ENCODE results near the gene ZFHX2. TPM values are rescaled to one million over a fixed set of nuclear protein-coding genes. Genes with fewer than 3 reads are reported as not detected.

ZFHX2 gene
- total and polyA plus RNA-seq, 2 of the 4 experiments (the other 2 are of a cell fraction) = 0.18 to 0.53 TPM

GRCh38 chr14:23572836-23573235 lies 21.3 kb upstream of the ZFHX2 start:
- CTCF ChIA-PET = no interaction called here
- Histone ChIP-seq H3K9me1 (ENCODE audit: insufficient read depth, low read length) (no peaks in the 10 kb centered on the region), H3K9ac (ENCODE audit: low read depth, low read length) (no peak overlapping the region), H2AK9ac (replicated peaks; ENCODE audit: low read depth, low read length, poor library complexity) (no peak overlapping the region), H2BK5ac (ENCODE audit: low read depth, low read length, poor library complexity, severe bottlenecking) (no peak overlapping the region), H2AK5ac (ENCODE audit: low read depth, low read length) (no peak overlapping the region), H3K79me1 (ENCODE audit: low read depth in 1 of 2, low read length in 2 of 2) (no peaks in the 10 kb centered on the region), H3K36me3 (ENCODE audit: control insufficient read depth, insufficient read depth, low read length) (no peaks in the 10 kb centered on the region), H3K4me3 (ENCODE audit: insufficient read depth, low read depth, low read length) (no peak overlapping the region), H2BK120ac (ENCODE audit: low read depth, low read length) (no peak overlapping the region), H3K4ac (ENCODE audit: low read depth, low read length) (no peak overlapping the region), H3K27me3 (ENCODE audit: control insufficient read depth, insufficient read depth, low read length) (peaks cover 67% of the 10 kb centered on the region), H2BK20ac (ENCODE audit: low read depth, low read length) (no peak overlapping the region), H3K14ac (replicated peaks; ENCODE audit: low read depth, low read length) (no peak overlapping the region), H3K56ac (ENCODE audit: extremely low read depth, insufficient read depth, low read length) (no peak overlapping the region), H3K27ac (ENCODE audit: insufficient read depth, low read length) (no peak overlapping the region), H3K4me1 (ENCODE audit: control insufficient read depth, insufficient read depth, low read length) (no peaks in the 10 kb centered on the region), H2BK15ac (ENCODE audit: low read depth, low read length) (no peak overlapping the region), H3K23ac (ENCODE audit: low read depth, low read length) (no peak overlapping the region), H3K4me2 (ENCODE audit: low read depth, low read length) (no peak overlapping the region), H4K20me1 (ENCODE audit: insufficient read depth, low read length) (no peaks in the 10 kb centered on the region; the same call in 1 of the 2 replicates), H4K91ac (ENCODE audit: insufficient read depth, low read depth, low read length) (no peak overlapping the region), H3K9me3 (ENCODE audit: control insufficient read depth, insufficient read depth, low read length) (no peaks in the 10 kb centered on the region; the same call in 1 of the 2 replicates), H4K5ac (ENCODE audit: low read depth, low read length) (no peak overlapping the region), H3K18ac (ENCODE audit: low read depth, low read length) (no peak overlapping the region), H4K8ac (ENCODE audit: low read depth in 2 of 2, low read length in 2 of 2) (no peak overlapping the region), H2AFZ (replicated peaks; ENCODE audit: low read length, poor library complexity) (no peak overlapping the region)
- TF ChIP-seq MAZ (IDR thresholded peaks at IDR 0.05; ENCODE audit: borderline replicate concordance, low read depth, low read length) = no peak
- TF ChIP-seq SMC3 (IDR thresholded peaks at IDR 0.05; ENCODE audit: low read depth, low read length) = no peak
- no peak for DNase-seq
- dilution Hi-C loops (cut with HindIII; ENCODE audit: low sequenced_read_pairs, unreplicated experiment) (no loop called here), in situ Hi-C loops (cut with MboI; ENCODE audit: low sequenced_read_pairs) (no loop called here), intact Hi-C loops (cut with micrococcal nuclease) (no loop called here)
- no peak for ATAC-seq (ENCODE audit: low read depth)
- POLR2A ChIA-PET (ENCODE audit: unreplicated experiment) = no interaction called here
- BruUV-seq (replicated peaks) = no TSS peak
- no CpG with 5 or more reads among the region's 4 CpGs for WGBS, 2 experiments (ENCODE audit: extremely low coverage in 2 of 2, insufficient read length in 1 of 2)
